DMS114 treated with DMSO at 0.1 percent for 48 hours (cell line): ENCODE measurements around the gene ABCC3.
A peak's percentile ranks its signal among the peaks of the same experiment; 100 is the strongest.

Experiments
- DNase-seq: peaks from one replicate; lab custom pipeline; 2025; ENCODE audit not compliant: unreplicated experiment; lab: John Stamatoyannopoulos, UW

ABCC3 gene

DNA sequence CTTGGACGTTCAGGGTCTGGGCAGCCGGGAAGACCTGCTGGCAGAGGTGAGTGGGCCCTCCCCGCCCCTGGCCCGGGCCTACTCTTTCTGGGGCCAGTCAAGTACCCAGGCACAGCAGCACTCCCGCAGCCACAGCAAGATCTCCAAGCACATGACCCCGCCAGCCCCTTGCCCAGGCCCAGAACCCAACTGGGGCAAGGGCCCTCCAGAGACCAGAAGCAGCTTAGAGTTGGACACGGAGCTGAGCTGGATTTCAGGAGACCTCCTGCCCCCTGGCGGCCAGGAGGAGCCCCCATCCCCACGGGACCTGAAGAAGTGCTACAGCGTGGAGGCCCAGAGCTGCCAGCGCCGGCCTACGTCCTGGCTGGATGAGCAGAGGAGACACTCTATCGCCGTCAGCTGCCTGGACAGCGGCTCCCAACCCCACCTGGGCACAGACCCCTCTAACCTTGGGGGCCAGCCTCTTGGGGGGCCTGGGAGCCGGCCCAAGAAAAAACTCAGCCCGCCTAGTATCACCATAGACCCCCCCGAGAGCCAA, 8.6 kb upstream of the ABCC3 start:
- peak; percentile 27 for DNase-seq

DNA sequence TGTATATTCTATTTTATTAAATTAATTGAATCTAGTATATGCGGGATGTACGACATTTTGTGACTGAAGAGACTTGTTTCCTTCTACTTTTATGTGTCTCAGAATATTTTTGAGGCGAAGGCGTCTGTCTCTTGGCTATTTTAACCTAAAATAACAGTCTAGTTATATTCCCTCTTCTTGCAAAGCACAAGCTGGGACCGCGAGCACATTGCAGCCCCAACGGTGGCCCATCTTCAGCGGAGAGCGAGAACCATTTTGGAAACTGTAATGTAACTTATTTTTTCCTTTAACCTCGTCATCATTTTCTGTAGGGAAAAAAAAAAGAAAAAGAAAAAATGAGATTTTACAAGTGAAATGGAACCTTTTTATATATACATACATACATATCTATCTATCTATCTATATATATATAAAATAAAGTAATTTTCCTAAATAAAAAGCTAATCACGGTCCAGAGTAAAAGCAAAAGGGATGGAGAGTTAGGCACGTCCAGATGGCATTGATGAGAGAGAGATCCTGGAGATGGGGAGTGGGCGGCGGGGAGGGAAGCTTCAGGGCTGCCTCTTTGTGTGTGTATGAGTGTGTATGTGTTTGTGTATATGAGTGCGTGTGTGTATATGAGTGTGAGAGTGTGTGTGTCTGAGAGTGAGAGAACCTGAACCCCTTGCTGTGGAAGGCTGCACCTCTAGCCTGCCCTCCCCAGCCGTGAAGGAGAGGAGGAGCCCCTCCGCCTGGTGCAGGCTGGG, 7.5 kb upstream of the ABCC3 start:
- no peak for DNase-seq

DNA sequence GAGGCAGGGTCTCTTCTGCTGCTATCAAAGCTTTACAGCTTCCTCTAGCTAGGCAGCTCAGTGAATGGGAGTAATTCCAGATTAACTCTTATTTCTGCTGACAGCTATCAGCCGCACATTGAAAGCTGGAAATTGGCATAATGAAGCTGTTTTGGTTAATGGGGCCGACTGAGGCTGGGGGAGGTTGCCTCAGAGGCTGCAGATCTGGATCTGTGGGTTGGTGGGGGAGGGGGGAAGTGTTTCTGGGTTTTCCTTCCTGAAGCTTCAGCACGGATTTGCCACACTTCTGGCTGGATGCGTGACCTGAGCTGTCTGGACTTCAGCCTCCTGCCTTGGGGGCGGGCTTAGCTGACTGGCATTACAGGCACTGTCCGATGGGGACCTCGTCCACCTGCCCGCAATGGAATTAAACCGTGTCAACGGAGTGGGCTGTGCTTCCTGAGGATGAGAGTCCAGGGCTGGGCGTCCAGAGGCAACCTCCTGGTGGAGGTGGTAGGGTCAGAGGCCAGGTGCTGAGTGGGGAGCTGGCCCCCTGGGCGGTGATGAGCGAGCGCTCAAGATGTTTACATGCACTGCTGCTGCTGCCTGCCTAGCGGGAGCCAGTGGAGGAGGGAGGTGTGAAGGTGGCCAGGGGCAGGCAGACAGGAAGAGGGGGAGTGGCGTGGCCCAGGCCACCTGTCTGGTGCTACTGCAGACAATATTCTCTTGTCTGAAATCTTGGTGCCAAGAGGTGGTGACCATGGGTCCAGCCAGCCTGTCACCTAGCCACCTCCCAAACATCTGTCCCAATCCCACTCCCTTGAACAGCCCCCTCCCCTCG, 6.7 kb upstream of the ABCC3 start:
- no peak for DNase-seq

DNA sequence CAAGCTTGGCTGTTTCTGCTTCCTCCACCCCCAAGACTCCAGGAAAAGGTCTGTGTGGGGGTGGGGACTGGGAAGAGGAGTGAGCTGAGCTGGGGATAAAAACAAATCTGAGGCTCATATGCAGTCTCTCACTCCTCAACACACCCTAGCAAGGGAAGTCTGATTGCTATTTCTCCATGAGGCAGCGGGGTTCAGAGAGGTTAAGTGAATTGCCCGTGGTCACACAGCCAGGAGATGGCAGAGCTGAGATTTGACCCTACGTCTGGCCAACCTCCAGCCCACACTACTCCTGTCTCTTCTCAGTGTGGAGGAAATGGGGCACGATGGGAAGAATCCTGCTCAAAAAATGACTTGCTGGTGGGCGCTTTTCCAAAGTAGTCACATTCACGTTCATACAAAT, 4.8 kb upstream of the ABCC3 start:
- DNase-seq, result no peak

DNA sequence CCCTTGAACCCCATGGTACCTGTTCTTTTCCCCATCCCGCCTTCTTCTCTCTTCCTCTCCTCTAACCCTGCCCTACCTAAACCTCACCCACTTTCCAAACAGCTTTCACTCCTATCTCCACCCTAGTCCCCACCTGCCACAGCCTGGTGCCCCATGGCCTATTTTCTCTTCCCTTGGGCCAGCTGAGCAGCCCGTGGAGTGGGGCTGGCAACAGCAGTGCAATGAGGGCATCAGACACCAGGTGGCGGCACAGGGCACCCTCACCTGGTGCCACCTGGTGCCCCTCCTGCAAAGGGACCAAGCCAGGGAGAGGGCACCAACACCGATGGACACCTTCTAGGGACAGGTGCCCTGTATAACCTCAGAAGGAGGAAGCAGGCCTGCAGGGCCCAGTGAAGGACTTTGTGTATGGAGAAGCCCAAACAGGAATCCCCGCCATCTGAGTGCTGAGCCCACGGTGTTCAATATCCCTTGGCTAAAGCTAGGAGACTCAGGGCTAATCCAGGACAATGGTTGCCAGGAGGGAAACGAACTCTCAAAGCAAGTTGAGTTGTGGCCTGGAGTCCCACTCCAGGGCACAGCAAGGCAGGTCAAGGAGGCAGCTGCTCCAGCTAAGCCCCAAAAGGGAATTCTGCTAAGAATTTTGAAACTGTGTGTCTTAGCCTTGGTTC, 4.0 kb upstream of the ABCC3 start:
- DNase-seq, result no peak

DNA sequence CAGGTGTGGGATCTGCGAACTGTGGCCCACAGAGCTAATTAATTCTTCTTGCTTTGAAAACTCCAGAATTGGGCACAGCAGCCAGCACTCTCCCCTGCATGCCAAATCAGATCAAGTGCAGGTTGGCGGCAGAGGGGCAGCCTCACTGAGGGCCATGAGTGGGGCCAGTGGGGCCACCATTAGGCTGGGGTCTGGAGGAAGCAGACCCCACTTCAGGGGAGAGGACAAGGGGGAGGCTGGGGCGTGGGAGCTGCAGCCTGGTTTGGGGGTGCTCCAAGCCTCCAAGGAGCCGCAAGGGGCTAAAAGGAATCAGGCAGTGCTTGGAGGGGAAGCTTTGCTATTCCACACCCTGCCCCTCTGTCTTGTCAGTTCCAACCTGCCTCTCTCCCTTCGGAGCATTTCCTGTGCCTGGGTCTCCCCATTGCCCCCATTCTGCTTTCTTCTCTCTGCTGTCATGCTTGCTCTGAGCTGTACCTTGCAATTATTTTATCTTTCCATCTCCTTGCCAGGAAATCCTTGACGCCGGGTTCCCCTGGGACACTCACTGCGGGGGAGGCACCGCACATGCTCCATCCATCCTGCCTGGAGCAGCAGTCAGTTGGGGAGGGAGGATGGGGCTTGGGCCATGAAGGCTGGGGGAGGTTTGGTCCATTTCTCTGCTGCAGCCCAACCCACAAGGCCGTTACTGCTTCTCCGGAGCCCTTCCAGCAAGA, 3.3 kb upstream of the ABCC3 start:
- no peak for DNase-seq

DNA sequence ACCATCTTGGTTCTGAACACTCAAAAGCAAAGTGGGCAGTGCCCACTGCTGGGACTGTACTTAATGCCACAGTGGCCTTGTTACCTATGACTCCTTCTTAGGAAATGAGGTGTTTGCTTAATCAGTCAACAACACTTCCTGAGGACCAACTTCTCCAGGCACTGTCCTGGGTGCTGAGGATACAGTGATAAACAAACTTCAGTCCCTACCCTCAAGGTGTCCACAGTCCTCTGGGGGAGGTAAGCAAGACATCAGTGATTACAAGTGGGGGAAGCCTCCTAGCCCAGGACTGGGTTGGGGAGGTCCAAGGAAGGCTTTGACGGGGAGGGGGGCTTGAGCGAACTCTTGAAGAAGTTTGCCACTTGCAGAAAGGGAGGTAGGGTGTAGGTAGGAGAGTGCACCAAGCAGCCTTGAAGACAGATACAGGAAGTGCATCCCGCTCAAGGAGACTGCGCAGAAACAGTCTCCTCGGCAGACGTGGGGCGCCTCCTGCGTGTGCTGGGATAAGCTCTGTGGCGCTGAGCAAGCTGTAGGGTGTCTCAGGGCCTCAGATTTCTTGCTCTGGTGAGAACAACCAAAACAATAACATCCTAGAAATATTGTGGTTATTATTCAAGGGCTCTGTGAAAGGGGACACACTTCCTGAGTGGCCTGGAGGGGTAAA, 2.6 kb upstream of the ABCC3 start:
- DNase-seq, result no peak

DNA sequence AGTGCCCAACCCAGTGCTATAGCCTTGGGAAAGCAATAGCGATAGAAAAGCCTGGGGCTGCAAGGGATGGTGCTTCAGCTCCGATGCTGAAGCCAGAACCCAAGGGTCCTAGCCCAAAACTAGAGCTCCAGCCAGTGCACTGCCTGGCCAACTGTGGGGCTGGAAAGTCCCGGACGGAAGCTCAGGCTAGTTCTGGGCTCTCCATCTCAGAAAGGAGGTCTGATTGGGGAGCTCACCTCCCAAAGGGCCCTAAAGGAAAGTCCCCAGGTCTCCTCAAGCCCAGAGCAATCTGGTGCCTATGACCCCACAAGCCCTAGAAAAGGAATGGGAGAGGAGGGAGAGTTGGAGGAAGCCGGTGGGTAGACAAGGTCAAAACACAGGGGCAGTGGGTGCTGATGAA, 2.0 kb upstream of the ABCC3 start:
- no peak for DNase-seq

DNA sequence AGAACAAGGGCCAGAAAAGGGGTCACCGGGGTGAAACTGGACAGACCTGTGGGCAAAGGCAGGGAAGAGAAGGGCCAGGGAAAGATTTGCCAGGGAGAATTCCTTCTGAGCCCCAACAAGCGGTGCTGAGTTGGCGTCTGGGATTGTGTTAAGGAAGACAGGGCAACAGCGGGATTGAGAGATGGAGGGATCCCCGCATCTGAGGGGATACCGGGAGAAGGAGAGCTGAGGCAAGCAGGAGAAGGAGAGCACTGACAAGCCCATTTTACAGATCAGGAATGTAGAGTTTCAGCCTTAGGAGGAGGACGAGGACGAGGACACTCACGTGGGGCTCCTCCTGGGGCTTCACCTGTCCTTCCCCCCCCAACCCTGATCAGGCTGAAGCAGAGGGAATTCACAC, 998 bp upstream of the ABCC3 start:
- no peak for DNase-seq

DNA sequence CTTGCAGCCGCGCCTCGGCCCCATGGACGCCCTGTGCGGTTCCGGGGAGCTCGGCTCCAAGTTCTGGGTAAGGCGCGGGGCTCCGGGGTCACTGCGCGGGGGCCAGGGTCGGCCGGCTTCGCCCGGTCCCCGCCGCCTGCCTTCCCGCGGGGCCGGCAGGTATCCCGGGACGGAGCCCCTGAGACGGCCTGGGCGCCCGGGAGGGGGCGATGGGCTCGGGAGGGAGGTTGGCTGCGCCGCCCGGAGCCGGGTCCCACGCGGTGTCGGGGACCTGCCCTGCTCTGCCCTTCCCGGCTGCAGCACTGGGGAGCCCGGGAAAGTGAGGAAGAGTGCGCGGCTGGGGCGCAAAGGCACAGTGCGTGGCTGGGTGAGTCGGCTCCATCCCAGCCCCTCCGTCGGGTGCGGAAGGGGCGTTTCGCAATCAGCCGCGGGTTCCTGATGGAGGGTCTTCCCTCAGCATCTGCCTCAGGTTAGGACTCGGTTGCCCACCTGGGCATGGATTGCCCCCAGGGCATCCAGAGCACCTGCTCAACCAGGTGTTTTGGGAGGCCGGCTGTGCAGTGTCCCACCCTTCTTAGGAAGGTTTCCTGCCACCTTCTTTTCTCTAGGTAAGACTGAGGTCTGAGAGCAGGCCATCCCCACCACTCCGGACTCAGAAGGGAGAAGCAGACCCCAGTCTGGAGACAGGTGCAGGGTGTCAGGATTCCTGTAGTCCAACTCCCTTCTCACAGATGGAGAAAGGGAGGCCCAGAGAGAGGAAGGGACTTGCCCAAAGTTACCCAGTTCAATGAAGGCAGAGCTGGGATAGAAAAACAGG, 442 bp downstream of the ABCC3 start:
- no peak for DNase-seq

DNA sequence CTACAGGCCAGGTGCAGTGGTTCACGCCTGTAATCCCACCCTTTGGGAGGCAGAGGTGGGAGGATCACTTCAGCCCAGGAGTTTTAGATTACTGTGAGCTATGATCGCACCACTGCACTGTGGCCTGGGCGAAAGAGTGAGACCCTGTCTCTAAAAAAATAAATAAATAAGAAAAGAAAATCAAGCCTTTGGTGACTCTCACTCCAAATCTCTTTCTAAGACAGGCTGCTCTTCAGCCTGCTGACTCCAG, 976 bp downstream of the ABCC3 start:
- no peak for DNase-seq

DNA sequence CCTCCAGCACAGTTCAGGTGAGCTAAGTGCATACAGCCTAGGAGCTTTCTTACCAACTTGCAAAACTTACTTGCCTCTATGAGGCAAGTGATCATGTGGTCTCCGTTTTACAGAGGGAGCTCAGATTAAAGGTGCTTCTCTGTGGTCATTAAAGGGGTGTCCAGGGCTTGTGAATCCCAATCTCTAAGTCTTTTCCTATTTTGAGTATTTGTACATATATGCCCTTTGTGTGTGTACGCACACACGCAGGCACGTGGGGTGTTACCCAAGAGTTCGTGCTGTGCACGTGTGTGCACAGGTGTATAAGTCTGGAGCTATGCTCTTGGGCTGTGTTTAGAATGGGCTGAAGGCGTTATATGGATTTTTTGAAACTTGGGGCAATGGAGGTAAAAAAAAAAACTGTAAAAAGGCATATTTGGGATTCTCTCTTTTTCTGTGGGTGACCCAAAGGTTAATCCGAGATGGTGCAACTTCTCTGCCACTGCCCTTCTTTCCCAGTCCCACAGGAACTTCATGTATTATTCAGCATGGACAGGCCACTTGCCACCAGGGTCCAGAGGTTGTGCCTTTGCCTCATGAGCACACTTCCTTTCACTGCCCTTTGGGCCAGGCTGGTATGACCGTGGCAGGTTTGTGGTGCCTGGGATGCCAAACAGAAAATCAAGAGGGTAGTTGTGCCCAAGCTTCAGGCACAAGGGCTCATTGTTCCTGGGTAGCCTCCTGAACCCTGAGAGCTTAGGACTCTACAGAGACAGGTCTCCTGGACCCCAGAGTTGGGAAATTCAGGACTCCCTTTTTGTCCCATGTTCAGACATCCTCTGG, 1.5 kb downstream of the ABCC3 start:
- DNase-seq, result no peak

DNA sequence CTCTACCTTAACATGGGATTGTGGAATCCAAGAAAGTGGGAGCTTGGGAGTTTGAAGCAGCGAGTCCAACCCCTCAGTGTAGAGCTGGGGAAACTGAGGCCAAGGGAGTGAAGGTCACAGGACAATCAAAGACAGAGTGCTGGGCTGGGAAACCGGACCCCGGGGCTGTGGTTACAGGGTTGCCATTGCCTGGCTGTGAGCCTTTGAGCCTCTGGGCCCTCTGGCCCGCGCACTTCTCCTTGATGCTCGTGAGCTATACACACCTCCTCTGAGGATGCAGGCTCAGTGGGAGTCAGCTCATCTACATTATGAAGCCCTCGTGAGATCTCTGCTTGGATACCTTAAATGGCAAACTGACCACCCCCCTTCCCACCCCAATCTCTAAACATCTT, 2.1 kb downstream of the ABCC3 start:
- DNase-seq, result no peak

DNA sequence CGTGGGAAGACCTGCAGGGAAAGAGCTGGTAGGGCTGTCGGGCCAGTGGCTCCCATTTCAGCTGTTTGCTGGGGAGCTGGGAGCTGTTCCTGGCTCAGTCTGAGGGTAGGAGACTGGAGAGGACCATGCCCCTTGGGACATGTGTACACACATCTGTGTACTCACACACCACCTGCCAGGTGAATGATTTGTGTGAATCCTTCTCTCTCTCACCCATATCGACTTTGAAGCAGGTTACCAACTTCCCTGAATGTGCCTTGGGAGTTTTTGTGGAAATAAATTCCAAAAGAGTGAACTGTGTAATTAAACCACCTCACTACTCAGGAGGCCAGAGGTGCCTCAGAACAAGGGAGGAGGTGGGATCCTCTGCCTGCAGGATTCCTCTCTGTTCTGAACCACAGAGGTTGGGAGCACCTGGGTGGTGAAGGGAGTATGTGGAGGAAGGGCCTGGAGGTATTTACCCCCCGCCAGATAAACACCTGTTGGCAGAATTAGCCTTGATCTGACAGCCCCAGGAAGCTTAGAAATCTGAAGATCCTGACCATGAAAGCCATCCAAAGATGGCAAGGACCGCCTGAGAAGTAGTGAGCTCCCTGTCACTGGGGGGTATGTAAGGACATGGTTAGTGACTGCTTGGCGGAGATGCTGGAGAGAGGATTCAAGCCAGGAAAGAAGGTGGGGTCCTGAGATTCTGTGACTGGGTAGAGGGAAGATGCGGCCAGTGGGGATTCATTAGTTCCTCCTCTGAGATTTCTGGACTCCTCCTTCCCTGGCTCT, 3.3 kb downstream of the ABCC3 start:
- no peak for DNase-seq

DNA sequence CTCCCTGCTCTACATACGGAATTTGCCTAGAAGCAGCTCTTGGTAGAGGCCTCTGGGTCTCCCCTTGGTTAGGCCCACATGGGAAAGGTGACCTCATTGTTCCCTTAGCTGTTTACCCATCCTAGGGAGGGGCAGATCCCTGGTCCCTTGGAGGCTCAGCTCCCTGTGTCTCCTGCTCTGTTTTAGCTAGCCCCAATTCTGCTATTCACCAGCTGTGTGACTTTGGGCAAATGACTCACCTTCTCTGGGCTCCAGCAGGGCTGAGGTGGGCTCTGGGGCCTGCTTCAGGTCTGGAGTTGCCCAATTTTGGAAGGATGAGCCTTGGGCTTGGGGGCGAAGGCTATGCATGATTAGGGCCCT, 3.9 kb downstream of the ABCC3 start:
- no peak for DNase-seq

DNA sequence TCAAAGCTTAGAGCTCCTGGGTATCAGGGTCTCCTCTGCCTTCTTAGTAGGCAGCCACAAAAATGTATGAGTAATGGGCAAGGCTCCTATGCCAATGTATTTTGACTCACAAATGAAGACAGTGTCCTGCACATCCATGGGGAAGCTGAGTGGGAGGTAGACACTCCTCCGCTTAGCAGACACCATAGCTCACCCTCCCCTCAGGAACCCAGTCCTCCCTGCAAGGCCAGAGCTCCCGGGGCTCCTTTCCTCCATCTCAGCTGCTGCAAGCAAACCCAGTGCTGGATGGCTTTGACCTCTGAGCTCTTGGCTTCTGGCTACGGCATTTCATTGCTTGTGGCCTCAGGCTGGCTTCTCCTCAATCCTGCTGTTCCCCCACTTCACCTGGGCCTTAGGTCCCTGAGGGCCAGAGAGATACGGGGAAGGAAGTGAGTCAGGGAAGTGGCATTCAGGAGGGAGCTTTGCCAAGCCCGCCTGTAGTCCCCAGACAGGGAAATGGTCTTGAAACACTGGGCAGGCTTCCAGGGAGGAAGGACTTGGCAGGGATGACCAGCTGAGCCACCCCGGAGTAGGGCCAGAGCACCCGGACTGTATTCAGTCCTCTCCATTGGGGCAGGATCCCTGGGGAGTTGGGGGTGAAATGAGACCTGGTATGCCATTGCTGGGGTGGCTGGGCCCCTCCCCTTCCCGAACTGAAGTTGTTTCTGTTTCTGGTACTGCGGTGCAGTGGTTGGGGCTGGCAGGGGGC, 4.5 kb downstream of the ABCC3 start:
- no peak for DNase-seq

DNA sequence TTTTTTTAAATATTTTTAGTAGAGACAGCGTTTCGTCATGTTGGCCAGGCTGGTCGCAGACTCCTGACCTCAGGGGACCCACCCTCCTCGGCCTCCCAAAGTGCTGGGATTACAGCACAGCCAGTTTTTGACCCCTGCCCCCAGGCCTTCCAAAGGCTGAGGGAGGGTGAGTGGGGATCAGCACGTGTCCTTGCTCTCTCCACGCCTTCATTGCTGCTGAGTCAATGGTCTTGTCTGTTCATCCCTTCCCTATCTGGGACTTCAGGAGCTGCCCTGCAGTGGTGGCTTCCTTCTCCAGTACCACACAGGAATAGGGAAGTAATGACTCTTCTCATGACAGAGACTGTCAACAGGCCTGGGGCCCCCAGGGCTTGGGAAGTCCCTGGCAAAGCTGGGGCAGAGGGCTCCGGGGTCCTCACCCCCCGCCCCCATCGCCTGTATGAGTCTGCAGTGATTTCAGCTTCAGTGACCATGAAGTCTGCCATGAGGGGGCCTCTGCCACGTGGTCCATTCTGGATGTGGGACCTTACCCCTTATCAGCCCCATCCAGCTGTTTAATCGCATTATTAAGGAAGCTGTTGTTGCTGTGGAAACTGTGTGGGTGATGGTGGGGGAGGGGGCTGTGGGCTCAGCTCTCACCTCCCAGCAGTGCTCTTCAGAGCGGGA, 6.1 kb downstream of the ABCC3 start:
- DNase-seq, result no peak
